HUDEP-2 (cell line): Measurements from ENCODE around the gene TMEM150C.

Experiments used
- DNase-seq, 76 experiments: peaks; one replicate each; lab custom pipeline; 2025; ENCODE audit not compliant: unreplicated experiment in 76 of 76; lab: John Stamatoyannopoulos, UW

The TMEM150C gene

GRCh38 chr4:82519072-82519471 is 42.7 kb downstream of the TMEM150C start:
- DNase-seq: no peak

- DNase-seq: no peak
Observed at GRCh38 chr4:82517043-82517442, 44.7 kb downstream of the TMEM150C start.

- DNase-seq: no peak
Observed at GRCh38 chr4:82515705-82516104, 46.1 kb downstream of the TMEM150C start.

GRCh38 chr4:82513382-82513781 is 48.4 kb downstream of the TMEM150C start:
- DNase-seq: no peak

GRCh38 chr4:82510216-82510615 is 51.6 kb downstream of the TMEM150C start:
- DNase-seq: no peak

- no peak for DNase-seq
Observed at GRCh38 chr4:82508806-82509428, 52.9 kb downstream of the TMEM150C start.

GRCh38 chr4:82508011-82508410 is 53.8 kb downstream of the TMEM150C start:
- no peak for DNase-seq

GRCh38 chr4:82501154-82501442 is 60.7 kb downstream of the TMEM150C start:
- no peak for DNase-seq

- no peak for DNase-seq
Observed at GRCh38 chr4:82500435-82501153, 61.2 kb downstream of the TMEM150C start.

- no peak for DNase-seq
Observed at GRCh38 chr4:82499738-82500434, 61.9 kb downstream of the TMEM150C start.

- DNase-seq: no peak
Observed at GRCh38 chr4:82496349-82496748, 65.4 kb downstream of the TMEM150C start.

GRCh38 chr4:82495666-82496065 is 66.1 kb downstream of the TMEM150C start:
- DNase-seq: no peak

- DNase-seq: no peak
Observed at GRCh38 chr4:82493721-82494425, 67.9 kb downstream of the TMEM150C start.

GRCh38 chr4:82491251-82491960 is 70.4 kb downstream of the TMEM150C start:
- DNase-seq: no peak

GRCh38 chr4:82489987-82490386 is 71.8 kb downstream of the TMEM150C start:
- no peak for DNase-seq

- no peak for DNase-seq
Observed at GRCh38 chr4:82489076-82489475, 72.7 kb downstream of the TMEM150C start.

GRCh38 chr4:82484996-82485783 is 76.6 kb downstream of the TMEM150C start:
- DNase-seq: no peak

GRCh38 chr4:82482387-82482786 is 79.4 kb downstream of the TMEM150C start:
- DNase-seq: no peak

GRCh38 chr4:82481506-82481840 is 80.3 kb downstream of the TMEM150C start:
- no peak for DNase-seq
